ENCODE data around the gene ZNF90.

DNA sequence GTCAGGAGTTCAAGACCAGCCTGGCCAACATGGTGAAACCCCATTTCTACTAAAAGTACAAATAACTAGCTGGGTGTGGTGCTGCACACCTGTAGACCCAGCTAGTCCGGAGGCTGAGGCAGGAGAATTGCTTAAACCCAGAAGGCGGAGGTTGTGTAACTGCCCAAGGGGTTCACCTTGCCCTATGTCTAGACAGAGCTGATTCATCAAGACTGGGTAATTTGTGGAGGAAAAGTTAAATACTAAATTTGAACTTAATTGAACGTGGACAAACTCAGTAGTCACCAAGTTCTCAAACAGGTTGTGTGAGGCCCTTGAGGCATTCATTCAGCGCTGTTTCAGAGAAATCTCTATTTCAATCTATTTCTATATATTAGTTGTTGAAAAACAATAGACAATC lies 75.5 kb downstream of the ZNF90 start:
- TF ChIP-seq POLR2A (IDR thresholded peaks at IDR 0.05) = no peak
- TF ChIP-seq, protein P1, sequence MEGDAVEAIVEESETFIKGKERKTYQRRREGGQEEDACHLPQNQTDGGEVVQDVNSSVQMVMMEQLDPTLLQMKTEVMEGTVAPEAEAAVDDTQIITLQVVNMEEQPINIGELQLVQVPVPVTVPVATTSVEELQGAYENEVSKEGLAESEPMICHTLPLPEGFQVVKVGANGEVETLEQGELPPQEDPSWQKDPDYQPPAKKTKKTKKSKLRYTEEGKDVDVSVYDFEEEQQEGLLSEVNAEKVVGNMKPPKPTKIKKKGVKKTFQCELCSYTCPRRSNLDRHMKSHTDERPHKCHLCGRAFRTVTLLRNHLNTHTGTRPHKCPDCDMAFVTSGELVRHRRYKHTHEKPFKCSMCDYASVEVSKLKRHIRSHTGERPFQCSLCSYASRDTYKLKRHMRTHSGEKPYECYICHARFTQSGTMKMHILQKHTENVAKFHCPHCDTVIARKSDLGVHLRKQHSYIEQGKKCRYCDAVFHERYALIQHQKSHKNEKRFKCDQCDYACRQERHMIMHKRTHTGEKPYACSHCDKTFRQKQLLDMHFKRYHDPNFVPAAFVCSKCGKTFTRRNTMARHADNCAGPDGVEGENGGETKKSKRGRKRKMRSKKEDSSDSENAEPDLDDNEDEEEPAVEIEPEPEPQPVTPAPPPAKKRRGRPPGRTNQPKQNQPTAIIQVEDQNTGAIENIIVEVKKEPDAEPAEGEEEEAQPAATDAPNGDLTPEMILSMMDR (IDR thresholded peaks at IDR 0.05) = no peak
